ENCODE measurements around the gene RAP1GAP2. TPM values are rescaled to one million over a fixed set of nuclear protein-coding genes. Genes with fewer than 3 reads are reported as not detected.
A peak's percentile ranks its signal among the peaks of the same experiment; 100 is the strongest.

RAP1GAP2 gene
- total RNA-seq, 1 donor from 2014 or later = 17.0 TPM

DNA sequence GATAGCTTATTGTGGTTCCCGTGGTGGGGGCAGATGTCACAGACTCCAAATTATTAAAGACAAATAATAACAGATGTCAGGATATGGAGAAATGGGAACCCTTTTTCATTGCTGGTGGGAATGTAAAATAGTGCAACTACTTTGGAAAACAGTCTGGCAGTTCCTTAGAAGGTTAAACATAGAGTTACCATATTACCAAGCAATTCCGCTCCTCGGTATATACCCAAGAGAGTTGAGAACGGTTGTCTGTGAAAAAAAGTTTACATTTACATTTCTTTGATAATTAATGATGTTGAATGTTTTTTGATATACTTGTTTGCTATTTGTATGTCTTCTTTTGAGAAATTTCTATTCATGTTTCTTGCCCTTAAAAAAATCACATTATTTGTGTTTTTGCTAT is 226.0 kb downstream of the RAP1GAP2 start:
- no peak for ATAC-seq
- TF ChIP-seq, protein P1, sequence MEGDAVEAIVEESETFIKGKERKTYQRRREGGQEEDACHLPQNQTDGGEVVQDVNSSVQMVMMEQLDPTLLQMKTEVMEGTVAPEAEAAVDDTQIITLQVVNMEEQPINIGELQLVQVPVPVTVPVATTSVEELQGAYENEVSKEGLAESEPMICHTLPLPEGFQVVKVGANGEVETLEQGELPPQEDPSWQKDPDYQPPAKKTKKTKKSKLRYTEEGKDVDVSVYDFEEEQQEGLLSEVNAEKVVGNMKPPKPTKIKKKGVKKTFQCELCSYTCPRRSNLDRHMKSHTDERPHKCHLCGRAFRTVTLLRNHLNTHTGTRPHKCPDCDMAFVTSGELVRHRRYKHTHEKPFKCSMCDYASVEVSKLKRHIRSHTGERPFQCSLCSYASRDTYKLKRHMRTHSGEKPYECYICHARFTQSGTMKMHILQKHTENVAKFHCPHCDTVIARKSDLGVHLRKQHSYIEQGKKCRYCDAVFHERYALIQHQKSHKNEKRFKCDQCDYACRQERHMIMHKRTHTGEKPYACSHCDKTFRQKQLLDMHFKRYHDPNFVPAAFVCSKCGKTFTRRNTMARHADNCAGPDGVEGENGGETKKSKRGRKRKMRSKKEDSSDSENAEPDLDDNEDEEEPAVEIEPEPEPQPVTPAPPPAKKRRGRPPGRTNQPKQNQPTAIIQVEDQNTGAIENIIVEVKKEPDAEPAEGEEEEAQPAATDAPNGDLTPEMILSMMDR (IDR thresholded peaks at IDR 0.05) = no peak

DNA sequence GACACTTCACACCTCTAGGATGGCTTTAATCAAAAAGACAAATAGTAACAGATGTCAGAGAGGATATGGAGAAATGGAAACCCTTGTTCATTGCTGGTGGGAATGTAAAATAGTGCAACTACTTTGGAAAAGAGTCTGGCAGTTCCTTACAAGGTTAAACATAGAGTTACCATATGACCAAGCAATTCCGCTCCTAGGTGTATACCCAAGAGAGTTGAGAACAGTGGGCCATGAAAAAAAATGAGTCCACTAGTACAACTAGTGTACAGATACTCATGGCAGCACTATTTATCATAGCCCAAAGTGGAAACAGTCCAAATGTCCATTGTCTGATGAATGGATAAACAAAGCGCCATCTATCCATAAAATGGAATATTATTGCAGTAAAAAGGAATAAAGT is 228.1 kb downstream of the RAP1GAP2 start:
- Histone ChIP-seq H3K36me3 (peaks cover 14% of the 10 kb centered on the region), H3K4me3 (no peak overlapping the region), H3K4me1 (no peaks in the 10 kb centered on the region), H3K27me3 (ENCODE audit: low read depth) (no peaks in the 10 kb centered on the region), H3K27ac (no peak overlapping the region), H3K9me3 (peaks cover 7% of the 10 kb centered on the region)
- intact Hi-C loops (cut with DNase I) = no loop called here
- ATAC-seq (no peak), DNase-seq (no peak)
- TF ChIP-seq, protein P1 (IDR thresholded peaks at IDR 0.05) = no peak

More for the DNA sequence above, 226.0 kb downstream of the RAP1GAP2 start:
- intact Hi-C loops (cut with DNase I) = no loop called here
- Histone ChIP-seq H3K4me1 (no peaks in the 10 kb centered on the region), H3K27me3 (ENCODE audit: low read depth) (no peaks in the 10 kb centered on the region), H3K36me3 (peaks cover 11% of the 10 kb centered on the region), H3K27ac (no peak overlapping the region), H3K4me3 (no peak overlapping the region), H3K9me3 (peaks cover 7% of the 10 kb centered on the region)
- no peak for DNase-seq

DNA sequence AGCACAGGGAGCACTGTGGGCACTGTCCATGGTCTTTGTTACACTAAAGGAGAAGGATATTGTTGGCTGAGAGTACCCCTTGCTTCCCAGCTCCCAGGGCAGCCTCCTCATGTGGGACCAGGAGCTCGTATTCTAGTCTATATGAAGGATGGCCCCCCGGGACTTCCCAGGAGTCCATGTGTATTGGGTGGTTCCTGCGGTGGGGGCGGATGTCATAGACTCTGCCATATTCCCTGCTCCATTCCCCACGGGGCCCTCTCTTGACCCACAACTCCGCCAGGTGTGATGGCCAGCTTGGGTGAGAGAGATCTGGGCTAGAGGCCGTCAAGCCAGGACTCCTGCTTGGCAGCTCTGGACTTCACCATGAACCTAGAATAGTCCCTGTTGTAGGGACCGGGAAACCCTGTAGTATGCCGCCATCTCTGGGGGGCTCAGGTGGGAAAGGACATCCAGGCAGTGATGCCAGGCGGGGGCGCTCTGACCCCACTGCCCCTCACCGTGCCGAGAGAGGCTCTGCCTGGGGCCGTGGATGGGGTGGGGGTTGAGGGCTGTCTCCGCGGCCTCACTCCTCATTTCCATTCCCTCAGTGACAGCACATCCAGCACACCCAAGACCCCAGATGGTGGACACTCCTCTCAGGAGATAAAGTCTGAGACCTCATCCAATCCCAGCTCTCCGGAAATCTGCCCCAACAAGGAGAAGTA is 229.3 kb downstream of the RAP1GAP2 start:
- Histone ChIP-seq H3K9me3 (peaks cover 7% of the 10 kb centered on the region), H3K27ac (no peak overlapping the region), H3K4me1 (no peaks in the 10 kb centered on the region), H3K27me3 (ENCODE audit: low read depth) (no peaks in the 10 kb centered on the region), H3K36me3 (peaks cover 12% of the 10 kb centered on the region), H3K4me3 (no peak overlapping the region)
- DNase-seq = peak; percentile 36
- no peak for ATAC-seq
- TF ChIP-seq, protein P1 (IDR thresholded peaks at IDR 0.05) = no peak
- intact Hi-C loops (cut with DNase I) = no loop called here

- no peak overlapping the region for H3K4me3 ChIP-seq
- ATAC-seq = no peak
- H3K9me3 ChIP-seq = peaks cover 7% of the 10 kb centered on the region
- H3K27me3 ChIP-seq (ENCODE audit: low read depth) = no peaks in the 10 kb centered on the region
- TF ChIP-seq, protein P1 (IDR thresholded peaks at IDR 0.05) = no peak
- peaks cover 12% of the 10 kb centered on the region for H3K36me3 ChIP-seq
- intact Hi-C loops (cut with DNase I) = no loop called here
- DNase-seq = peak; percentile 23
- no peak overlapping the region for H3K27ac ChIP-seq
- no peaks in the 10 kb centered on the region for H3K4me1 ChIP-seq
Measured at GRCh38 chr17:3026125-3026855, 230.1 kb downstream of the RAP1GAP2 start.

GRCh38 chr17:3026856-3027751 is 230.9 kb downstream of the RAP1GAP2 start:
- ATAC-seq (no peak), DNase-seq (peak; percentile 31)
- H3K27me3 ChIP-seq (ENCODE audit: low read depth) = no peaks in the 10 kb centered on the region
- no peaks in the 10 kb centered on the region for H3K4me1 ChIP-seq
- TF ChIP-seq, protein P1 (IDR thresholded peaks at IDR 0.05) = no peak
- no peak overlapping the region for H3K27ac ChIP-seq
- intact Hi-C loops (cut with DNase I) = no loop called here
- peaks cover 7% of the 10 kb centered on the region for H3K36me3 ChIP-seq
- no peak overlapping the region for H3K4me3 ChIP-seq
- peaks cover 4% of the 10 kb centered on the region for H3K9me3 ChIP-seq

Data from lower lobe of right lung (tissue), 2 donors.